ENCODE results near the gene VEPH1. TPM values are rescaled to one million over a fixed set of nuclear protein-coding genes. Genes with fewer than 3 reads are reported as not detected.

Gene VEPH1
- total RNA-seq = 1 to 10 TPM in 1 of 4 donors, not detected in 3; 5.8 TPM

DNA sequence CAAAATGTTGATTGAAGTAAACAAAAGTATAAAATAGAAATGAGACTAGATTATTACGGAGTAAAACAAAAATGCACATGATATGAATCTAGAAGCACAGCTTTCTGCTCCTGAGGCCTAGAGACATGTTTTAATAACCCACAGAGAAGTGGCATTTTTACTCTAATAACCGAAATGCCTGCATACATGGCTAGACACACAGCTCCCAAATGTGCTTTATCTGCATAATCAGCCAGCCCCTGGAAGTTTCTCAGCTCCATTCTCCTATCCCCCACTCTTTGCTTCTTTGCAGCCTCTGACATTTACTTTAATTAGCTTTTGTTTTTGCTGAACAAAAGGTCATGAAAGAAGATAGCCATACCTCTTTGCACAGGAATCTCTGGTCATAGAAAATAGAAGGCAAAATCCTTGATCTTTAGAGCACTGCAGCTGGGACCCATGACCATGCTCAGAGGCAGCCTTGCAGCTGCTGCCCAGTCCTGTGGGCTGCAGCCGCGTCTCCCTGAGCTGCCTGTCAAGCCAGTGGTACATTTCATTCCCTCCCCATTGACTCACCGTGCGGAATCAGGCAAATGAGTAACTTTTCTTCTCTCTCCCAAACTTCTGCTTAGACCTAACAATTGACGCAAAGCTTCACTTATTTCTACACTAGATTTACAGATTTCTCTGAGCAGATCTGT is at the start of gene VEPH1:
VEPH1 (minus strand) TSS at position 501 of the 680 bp plus-strand sequence. CDS start 8,067 bp downstream, outside the sequence.
- DNase-seq = no peak
- TF ChIP-seq, protein P1, sequence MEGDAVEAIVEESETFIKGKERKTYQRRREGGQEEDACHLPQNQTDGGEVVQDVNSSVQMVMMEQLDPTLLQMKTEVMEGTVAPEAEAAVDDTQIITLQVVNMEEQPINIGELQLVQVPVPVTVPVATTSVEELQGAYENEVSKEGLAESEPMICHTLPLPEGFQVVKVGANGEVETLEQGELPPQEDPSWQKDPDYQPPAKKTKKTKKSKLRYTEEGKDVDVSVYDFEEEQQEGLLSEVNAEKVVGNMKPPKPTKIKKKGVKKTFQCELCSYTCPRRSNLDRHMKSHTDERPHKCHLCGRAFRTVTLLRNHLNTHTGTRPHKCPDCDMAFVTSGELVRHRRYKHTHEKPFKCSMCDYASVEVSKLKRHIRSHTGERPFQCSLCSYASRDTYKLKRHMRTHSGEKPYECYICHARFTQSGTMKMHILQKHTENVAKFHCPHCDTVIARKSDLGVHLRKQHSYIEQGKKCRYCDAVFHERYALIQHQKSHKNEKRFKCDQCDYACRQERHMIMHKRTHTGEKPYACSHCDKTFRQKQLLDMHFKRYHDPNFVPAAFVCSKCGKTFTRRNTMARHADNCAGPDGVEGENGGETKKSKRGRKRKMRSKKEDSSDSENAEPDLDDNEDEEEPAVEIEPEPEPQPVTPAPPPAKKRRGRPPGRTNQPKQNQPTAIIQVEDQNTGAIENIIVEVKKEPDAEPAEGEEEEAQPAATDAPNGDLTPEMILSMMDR (IDR thresholded peaks at IDR 0.05) = no peak
- TF ChIP-seq POLR2A (IDR thresholded peaks at IDR 0.05) = no peak
- H3K9me3 ChIP-seq = no peaks in the 10 kb centered on the region
- H3K27me3 ChIP-seq = no peaks in the 10 kb centered on the region
- no peak within 1 kb of the TSS for H3K27ac ChIP-seq
- peaks cover 0 to 12% (median 0%) of the 10 kb centered on the region in 4 donors for H3K4me1 ChIP-seq
- H3K36me3 ChIP-seq = no peaks in the 10 kb centered on the region
- H3K4me3 ChIP-seq = no peak within 1 kb of the TSS

GRCh38 chr3:157551961-157552360 is 48.7 kb upstream of the VEPH1 start:
- Histone ChIP-seq H3K4me3 (no peak overlapping the region), H3K9me3 (no peaks in the 10 kb centered on the region), H3K27ac (no peak overlapping the region), H3K36me3 (no peaks in the 10 kb centered on the region), H3K4me1 (no peaks in the 10 kb centered on the region), H3K27me3 (no peaks in the 10 kb centered on the region)
- TF ChIP-seq POLR2A (IDR thresholded peaks at IDR 0.05) = no peak
- TF ChIP-seq, protein P1 (IDR thresholded peaks at IDR 0.05) = no peak
- DNase-seq = no peak

DNA sequence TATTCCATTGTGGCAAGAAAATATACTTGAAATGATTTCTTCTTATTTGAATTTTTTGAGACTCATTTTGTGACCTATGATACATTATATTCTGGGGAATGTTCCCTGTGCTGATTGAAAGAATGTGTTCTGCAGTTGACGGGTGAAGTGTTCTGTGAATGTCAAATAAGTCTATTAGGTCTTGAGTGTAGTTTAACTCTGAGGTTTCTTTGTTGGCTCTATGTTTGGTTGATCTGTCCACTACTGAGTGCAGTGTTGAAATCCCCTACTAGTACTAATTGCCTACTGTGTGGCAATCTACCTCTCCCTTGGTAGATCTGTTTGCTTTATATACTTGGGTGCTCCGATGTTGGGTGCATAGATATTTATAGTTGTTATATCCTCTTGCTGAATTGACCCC is 46.3 kb upstream of the VEPH1 start:
- DNase-seq = no peak
- Histone ChIP-seq H3K27ac (no peak overlapping the region), H3K4me3 (no peak overlapping the region), H3K4me1 (no peaks in the 10 kb centered on the region), H3K27me3 (no peaks in the 10 kb centered on the region), H3K9me3 (no peaks in the 10 kb centered on the region), H3K36me3 (no peaks in the 10 kb centered on the region)
- no peak for TF ChIP-seq POLR2A (IDR thresholded peaks at IDR 0.05)
- TF ChIP-seq, protein P1 (IDR thresholded peaks at IDR 0.05) = no peak

DNA sequence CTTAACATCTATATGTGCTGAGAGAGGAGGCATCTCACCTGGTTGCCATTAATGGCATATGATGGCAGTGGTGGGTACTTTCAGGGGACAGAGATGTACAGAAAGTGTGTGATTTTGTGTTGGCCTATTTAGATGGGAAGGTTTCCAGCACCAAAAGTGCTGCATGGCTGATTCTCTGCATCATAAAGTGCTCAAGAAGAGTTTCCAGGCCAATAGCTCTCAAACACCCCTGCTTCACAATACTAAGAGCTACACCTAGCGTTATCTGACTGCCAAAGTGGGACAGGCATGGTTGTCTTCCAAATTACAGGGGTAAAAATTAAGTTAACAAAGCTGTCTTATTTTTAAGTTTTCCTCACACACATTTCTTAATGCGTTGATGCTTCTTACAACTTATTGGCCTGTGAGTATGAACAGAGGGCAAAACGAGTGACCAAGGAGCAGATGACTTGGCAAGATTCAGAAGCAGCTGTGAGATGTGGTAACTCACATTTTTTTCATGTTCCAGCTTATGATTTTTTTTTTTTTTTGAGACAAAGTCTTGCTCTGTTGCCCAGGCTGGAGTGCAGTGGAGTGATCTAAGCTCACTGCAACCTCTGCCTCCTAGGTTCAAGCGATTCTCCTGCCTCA is 41.4 kb upstream of the VEPH1 start:
- Histone ChIP-seq H3K36me3 (no peaks in the 10 kb centered on the region), H3K27me3 (no peaks in the 10 kb centered on the region), H3K4me1 (peaks cover 0 to 6% (median 0%) of the 10 kb centered on the region in 4 donors), H3K4me3 (no peak overlapping the region), H3K9me3 (peaks cover 0 to 4% (median 0%) of the 10 kb centered on the region in 4 donors), H3K27ac (peak overlapping the region in 2 of 4 donors; percentile 0 to 39)
- no peak for TF ChIP-seq POLR2A (IDR thresholded peaks at IDR 0.05)
- TF ChIP-seq, protein P1 (IDR thresholded peaks at IDR 0.05) = no peak
- no peak for DNase-seq

GRCh38 chr3:157543501-157544035 is 40.4 kb upstream of the VEPH1 start:
- TF ChIP-seq, protein P1 (IDR thresholded peaks at IDR 0.05) = no peak
- no peak for TF ChIP-seq POLR2A (IDR thresholded peaks at IDR 0.05)
- no peaks in the 10 kb centered on the region for H3K36me3 ChIP-seq
- H3K27ac ChIP-seq = peak overlapping the region in 1 of 4 donors; percentile 31
- no peak for DNase-seq
- H3K4me1 ChIP-seq = peaks cover 0 to 6% (median 0%) of the 10 kb centered on the region in 4 donors
- peaks cover 0 to 4% (median 0%) of the 10 kb centered on the region in 4 donors for H3K9me3 ChIP-seq
- H3K27me3 ChIP-seq = no peaks in the 10 kb centered on the region
- peak overlapping the region in 2 of 4 donors; percentile 34 to 43 for H3K4me3 ChIP-seq

Data from Peyer's patch (tissue), 4 donors.